GM12892 (cell line): ENCODE results near the gene WWOX.

Experiments
- POLR2A ChIP-seq: IDR thresholded peaks from 2 replicates; pipeline ENCODE4 v1.6.1; 2011; ENCODE audit warnings: low read depth, low read length, control low read depth
- POLR2AphosphoS5 ChIP-seq: IDR thresholded peaks from 2 replicates; pipeline ENCODE4 v1.6.1; 2011; ENCODE audit warnings: low read depth, low read length, control low read depth
- TAF1 ChIP-seq: IDR thresholded peaks from 2 replicates; pipeline ENCODE4 v1.6.1; 2011; ENCODE audit warnings: low read depth, mild to moderate bottlenecking, control low read depth, low read length, borderline replicate concordance

GRCh38 chr16:79113826-79114225, 1014.4 kb downstream of the WWOX start:
- no peak for TF ChIP-seq POLR2A
- no peak for TF ChIP-seq POLR2AphosphoS5
- TF ChIP-seq TAF1 = no peak
